GM23338 (cell line): ENCODE measurements around the gene MS4A18.

ENCODE experiments used
- EZH2phosphoT487 ChIP-seq: fragments of 200-600 bp; sonication (generic); IDR thresholded peaks from one replicate; pipeline ENCODE4 v1.8.1; 2018; ENCODE audit warnings: antibody characterized with exemption; ENCODE audit not compliant: unreplicated experiment
- POLR2AphosphoS5 ChIP-seq: IDR thresholded peaks from 2 replicates; pipeline ENCODE4 v1.6.1; 2016; ENCODE audit warnings: antibody characterized with exemption, low read depth
- TF ChIP-seq, protein P1 (sequence below): IDR thresholded peaks from one replicate; pipeline ENCODE4 v1.6.1; 2018; ENCODE audit warnings: antibody characterized with exemption; ENCODE audit not compliant: unreplicated experiment
- TF ChIP-seq, protein P2 (sequence below), 2 experiments: fragments of 200-600 bp in 1 of 2; sonication (generic) in 1 of 2; conservative IDR thresholded peaks; 2 replicates each; pipeline versions ENCODE4 v1.5.1 to v1.6.1; 2016 to 2017; ENCODE audit warnings: antibody characterized with exemption in 2 of 2, low read depth in 2 of 2, mild to moderate bottlenecking in 2 of 2, moderate library complexity in 1 of 2

DNA sequence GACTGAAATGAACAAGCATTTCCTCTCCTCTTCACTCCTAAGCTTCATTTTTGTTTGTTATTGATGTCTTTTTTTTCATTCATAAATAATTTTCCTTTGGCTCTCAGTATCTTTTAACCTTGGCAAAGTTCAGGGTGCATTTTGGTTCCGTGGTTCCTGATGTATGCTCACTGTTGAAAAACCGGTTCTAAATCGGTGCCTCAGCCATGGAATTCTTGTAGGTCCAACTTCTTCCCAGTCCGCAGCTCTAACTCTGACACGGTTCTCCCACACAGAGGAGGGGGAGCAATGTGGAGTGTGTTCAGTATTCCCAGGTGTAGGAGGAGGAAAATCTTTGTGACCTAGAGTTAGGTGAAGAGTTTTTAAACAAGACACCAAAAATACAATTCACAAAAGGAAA is 19.6 kb downstream of the MS4A18 start:
- TF ChIP-seq, protein P1, sequence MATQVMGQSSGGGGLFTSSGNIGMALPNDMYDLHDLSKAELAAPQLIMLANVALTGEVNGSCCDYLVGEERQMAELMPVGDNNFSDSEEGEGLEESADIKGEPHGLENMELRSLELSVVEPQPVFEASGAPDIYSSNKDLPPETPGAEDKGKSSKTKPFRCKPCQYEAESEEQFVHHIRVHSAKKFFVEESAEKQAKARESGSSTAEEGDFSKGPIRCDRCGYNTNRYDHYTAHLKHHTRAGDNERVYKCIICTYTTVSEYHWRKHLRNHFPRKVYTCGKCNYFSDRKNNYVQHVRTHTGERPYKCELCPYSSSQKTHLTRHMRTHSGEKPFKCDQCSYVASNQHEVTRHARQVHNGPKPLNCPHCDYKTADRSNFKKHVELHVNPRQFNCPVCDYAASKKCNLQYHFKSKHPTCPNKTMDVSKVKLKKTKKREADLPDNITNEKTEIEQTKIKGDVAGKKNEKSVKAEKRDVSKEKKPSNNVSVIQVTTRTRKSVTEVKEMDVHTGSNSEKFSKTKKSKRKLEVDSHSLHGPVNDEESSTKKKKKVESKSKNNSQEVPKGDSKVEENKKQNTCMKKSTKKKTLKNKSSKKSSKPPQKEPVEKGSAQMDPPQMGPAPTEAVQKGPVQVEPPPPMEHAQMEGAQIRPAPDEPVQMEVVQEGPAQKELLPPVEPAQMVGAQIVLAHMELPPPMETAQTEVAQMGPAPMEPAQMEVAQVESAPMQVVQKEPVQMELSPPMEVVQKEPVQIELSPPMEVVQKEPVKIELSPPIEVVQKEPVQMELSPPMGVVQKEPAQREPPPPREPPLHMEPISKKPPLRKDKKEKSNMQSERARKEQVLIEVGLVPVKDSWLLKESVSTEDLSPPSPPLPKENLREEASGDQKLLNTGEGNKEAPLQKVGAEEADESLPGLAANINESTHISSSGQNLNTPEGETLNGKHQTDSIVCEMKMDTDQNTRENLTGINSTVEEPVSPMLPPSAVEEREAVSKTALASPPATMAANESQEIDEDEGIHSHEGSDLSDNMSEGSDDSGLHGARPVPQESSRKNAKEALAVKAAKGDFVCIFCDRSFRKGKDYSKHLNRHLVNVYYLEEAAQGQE, result no peak
- TF ChIP-seq, protein P2, sequence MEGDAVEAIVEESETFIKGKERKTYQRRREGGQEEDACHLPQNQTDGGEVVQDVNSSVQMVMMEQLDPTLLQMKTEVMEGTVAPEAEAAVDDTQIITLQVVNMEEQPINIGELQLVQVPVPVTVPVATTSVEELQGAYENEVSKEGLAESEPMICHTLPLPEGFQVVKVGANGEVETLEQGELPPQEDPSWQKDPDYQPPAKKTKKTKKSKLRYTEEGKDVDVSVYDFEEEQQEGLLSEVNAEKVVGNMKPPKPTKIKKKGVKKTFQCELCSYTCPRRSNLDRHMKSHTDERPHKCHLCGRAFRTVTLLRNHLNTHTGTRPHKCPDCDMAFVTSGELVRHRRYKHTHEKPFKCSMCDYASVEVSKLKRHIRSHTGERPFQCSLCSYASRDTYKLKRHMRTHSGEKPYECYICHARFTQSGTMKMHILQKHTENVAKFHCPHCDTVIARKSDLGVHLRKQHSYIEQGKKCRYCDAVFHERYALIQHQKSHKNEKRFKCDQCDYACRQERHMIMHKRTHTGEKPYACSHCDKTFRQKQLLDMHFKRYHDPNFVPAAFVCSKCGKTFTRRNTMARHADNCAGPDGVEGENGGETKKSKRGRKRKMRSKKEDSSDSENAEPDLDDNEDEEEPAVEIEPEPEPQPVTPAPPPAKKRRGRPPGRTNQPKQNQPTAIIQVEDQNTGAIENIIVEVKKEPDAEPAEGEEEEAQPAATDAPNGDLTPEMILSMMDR (conservative IDR thresholded peaks at IDR 0.05; ENCODE audit: low read depth in 2 of 2), result no peak
- TF ChIP-seq POLR2AphosphoS5, result no peak
- no peak for TF ChIP-seq EZH2phosphoT487
